Spinal cord (tissue), 10 donors: Measurements from ENCODE around the gene KRT84. TPM values are rescaled to one million over a fixed set of nuclear protein-coding genes. Genes with fewer than 3 reads are reported as not detected.

ENCODE experiments used
- DNase-seq, 6 donors: peaks; one replicate each; pipeline versions ENCODE4 v3.0.0 to v3.0.0-alpha.2; 2013 to 2015; ENCODE audit warnings: low spot score in 6 of 6, low read depth in 4 of 6
- H3K27ac ChIP-seq: one replicate; pipeline ENCODE4 v1.5.1; 2013; ENCODE audit warnings: low read depth, low read length, control low read depth
- H3K27me3 ChIP-seq: one replicate; pipeline ENCODE4 v1.6.1; 2013; ENCODE audit warnings: low read length; ENCODE audit not compliant: control insufficient read depth, insufficient read depth
- H3K36me3 ChIP-seq: one replicate; pipeline ENCODE4 v1.6.1; 2013; ENCODE audit warnings: low read length; ENCODE audit not compliant: control insufficient read depth, insufficient read depth
- H3K4me1 ChIP-seq: one replicate; pipeline ENCODE4 v1.6.1; 2013; ENCODE audit warnings: low read length; ENCODE audit not compliant: control insufficient read depth, insufficient read depth
- H3K4me3 ChIP-seq: one replicate; pipeline ENCODE4 v1.5.1; 2013; ENCODE audit warnings: low read depth, low read length, control low read depth
- H3K9me3 ChIP-seq: one replicate; pipeline ENCODE4 v1.6.1; 2013; ENCODE audit warnings: low read length; ENCODE audit not compliant: control insufficient read depth, insufficient read depth
- WGBS: methylation state at CpG from one replicate; pipeline ENCODE4 v1.1.5; 2013; ENCODE audit warnings: missing lambda C conversion rate; ENCODE audit not compliant: insufficient coverage; 5-methylcytosine and 5-hydroxymethylcytosine counted together
- polyA plus RNA-seq, 2 donors: library from polyadenylated mRNA; unstranded; fragments of 120-200 nt; gene quantifications; one replicate each; pipeline ENCODE4 v1.2.1, GENCODE V29; 2013; ENCODE audit not compliant: insufficient read length in 2 of 2
- total RNA-seq, 2 donors: library from RNA; depleted of rRNA in 1 of 2; stranded (reverse); fragments of 120-200 nt in 1 of 2; fragments of >200 nt in 1 of 2; gene quantifications; one replicate each; pipeline versions ENCODE4 v1.2.3 to v1.2.4, GENCODE V29; 2013 to 2014
- donor health status: healthy.

The KRT84 gene
- total and polyA plus RNA-seq, 4 donors: not detected

DNA sequence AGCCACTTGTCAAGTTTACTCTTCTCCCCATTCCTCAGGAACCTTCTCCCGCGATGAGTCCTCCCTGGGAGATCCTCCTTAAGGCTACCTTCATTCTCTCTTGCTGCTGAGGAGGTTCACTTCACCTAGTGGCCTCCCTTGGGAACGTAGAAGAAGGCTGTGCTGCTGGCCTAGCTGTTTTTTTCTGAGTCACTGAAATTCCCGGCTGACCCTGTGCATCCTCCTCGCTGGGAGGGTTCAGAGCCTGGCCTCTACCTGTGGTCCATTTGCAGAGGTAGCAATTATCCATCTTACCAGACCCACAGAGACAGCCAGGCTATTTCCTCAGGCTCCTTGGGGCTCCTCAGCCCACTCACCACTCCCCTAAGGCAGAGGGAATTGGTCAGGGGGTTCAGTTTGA is 16.1 kb upstream of the KRT84 start:
- no peaks in the 10 kb centered on the region for H3K27me3 ChIP-seq
- H3K4me3 ChIP-seq: no peak overlapping the region
- H3K36me3 ChIP-seq: no peaks in the 10 kb centered on the region
- H3K9me3 ChIP-seq: no peaks in the 10 kb centered on the region
- no peak for DNase-seq
- peaks cover 6% of the 10 kb centered on the region for H3K4me1 ChIP-seq
- 89% methylated on average over 5 of the region's 5 CpGs for WGBS
- H3K27ac ChIP-seq: no peak overlapping the region

DNA sequence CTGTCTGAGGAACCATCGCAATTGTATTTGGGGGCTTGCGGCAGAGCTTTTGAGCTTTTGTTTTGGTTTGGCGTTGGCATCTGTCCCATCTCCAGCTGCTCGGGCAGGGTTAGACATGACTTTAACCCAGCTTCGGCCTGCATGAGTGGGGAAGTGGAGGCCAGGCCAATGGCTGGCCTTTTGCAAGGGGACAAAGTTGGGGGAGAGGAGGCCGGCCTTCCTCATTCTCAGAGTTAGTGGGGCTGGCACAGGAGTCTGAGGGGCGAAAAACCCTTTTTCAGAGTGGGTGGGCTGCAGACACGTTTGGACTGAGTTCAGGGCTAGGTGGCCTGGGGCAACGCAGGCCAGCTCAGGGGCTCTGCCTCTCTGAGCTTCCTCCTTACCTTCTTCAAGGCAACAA is 15.5 kb upstream of the KRT84 start:
- Histone ChIP-seq H3K9me3 (no peaks in the 10 kb centered on the region), H3K4me1 (peaks cover 6% of the 10 kb centered on the region), H3K27me3 (no peaks in the 10 kb centered on the region), H3K36me3 (no peaks in the 10 kb centered on the region), H3K27ac (no peak overlapping the region), H3K4me3 (no peak overlapping the region)
- DNase-seq: no peak
- 89% methylated on average over 9 of the region's 9 CpGs for WGBS

DNA sequence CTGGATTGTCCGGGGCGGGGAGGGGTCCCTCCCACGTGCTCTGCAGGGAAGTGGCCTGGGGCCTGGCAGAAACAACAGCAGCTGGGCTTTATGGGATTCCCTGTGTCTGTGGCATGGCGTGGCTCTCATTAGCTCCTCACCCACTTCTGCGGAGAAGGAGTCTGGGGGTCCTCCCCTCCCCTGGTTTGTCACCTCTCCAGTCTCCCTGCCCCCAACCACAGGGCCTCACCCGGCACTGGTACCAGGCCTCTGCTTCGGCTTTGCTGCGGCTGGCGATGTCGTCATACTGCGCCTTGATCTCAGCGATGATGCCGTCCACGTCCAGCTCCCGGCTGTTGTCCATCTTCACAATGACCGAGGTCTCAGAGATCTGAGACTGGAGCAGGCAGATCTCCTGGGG is 14.3 kb upstream of the KRT84 start:
- Histone ChIP-seq H3K27me3 (no peaks in the 10 kb centered on the region), H3K4me3 (no peak overlapping the region), H3K36me3 (no peaks in the 10 kb centered on the region), H3K4me1 (peaks cover 6% of the 10 kb centered on the region), H3K27ac (no peak overlapping the region), H3K9me3 (no peaks in the 10 kb centered on the region)
- no peak for DNase-seq
- 92% methylated on average over 14 of the region's 16 CpGs for WGBS

DNA sequence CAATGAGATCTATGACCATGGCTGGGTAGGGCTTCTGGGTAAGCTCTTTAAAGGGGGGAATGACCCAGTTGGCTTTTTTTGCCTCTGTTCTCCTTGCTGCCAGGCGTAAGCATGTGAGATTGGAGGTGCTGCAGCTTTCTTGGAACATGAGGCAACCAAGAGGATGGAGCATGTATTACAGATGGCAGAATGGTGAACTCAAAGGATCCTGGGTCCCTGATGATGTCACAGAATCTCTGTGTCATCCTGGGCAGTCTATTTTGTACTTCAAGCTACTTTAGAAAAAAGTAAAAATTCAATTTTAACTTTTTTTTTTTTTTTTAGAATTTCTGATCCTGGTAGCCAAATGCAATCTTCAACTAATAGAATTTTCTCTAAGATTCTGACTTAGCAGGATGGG is 12.7 kb upstream of the KRT84 start:
- no peak overlapping the region for H3K4me3 ChIP-seq
- WGBS: 82% methylated on average over 1 of the region's 1 CpG
- peaks cover 3% of the 10 kb centered on the region for H3K4me1 ChIP-seq
- H3K27me3 ChIP-seq: no peaks in the 10 kb centered on the region
- H3K36me3 ChIP-seq: no peaks in the 10 kb centered on the region
- H3K9me3 ChIP-seq: no peaks in the 10 kb centered on the region
- no peak overlapping the region for H3K27ac ChIP-seq
- no peak for DNase-seq

DNA sequence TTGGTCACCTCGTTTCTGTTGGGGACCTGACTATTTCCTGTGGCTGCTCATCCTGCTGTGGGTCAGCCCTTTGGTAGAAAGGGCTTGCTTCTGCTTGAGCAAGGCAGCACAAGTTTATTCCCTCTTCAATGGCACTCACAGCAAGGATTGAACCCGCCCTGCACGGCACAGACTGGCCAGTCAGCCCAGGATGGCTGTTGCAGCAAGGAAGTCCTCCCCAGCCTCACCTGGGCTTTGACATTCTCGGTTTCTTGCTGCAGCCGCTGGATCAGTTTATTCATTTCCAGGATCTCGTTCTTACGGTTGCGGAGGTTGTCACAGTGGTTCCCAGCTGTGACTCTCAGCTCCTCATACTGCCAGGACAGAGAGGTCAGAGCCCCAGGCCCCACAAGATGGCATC is 11.2 kb upstream of the KRT84 start:
- DNase-seq: no peak
- 88% methylated on average over 8 of the region's 8 CpGs for WGBS

DNA sequence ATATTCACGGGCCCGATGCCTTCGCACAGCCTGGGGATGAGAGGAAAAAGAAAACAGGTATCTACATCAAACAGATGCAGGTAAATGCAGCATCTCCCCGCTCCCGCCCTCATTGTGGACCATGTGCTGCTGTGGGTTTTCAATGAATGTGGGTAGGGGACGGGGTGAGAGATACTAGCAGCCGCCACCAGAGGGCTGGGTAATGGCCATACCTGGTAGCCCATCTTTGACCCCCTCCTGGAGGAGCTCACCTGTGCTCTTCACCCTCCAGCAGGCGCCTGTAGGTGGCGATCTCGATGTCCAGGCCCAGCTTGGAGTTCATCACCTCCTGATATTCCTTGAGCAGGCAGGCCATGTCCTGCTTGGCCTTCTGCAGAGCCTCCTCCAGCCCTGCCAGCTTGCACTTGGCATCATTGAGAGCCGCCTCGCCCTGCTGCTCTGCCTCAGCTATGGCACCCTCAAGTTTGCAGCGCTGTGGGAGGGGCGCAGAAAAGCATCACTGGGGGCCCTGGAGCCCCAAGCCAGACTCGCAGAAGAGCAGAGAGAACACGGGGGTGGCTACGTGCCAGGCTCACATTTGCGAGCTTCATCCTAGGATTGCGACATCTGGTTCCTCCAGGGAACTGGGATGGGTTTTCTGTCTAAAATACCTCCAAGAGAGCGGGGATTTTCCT is 10.4 kb upstream of the KRT84 start:
- Histone ChIP-seq H3K27me3 (no peaks in the 10 kb centered on the region), H3K4me3 (no peak overlapping the region), H3K4me1 (peaks cover 14% of the 10 kb centered on the region), H3K27ac (no peak overlapping the region), H3K9me3 (no peaks in the 10 kb centered on the region), H3K36me3 (no peaks in the 10 kb centered on the region)
- peak in 1 of 6 donors; percentile 41 for DNase-seq
- WGBS: 71% methylated on average over 17 of the region's 20 CpGs

More for the DNA sequence above, 11.2 kb upstream of the KRT84 start:
- no peak overlapping the region for H3K27ac ChIP-seq
- H3K36me3 ChIP-seq: no peaks in the 10 kb centered on the region
- H3K27me3 ChIP-seq: no peaks in the 10 kb centered on the region
- peaks cover 6% of the 10 kb centered on the region for H3K4me1 ChIP-seq
- no peak overlapping the region for H3K4me3 ChIP-seq
- no peaks in the 10 kb centered on the region for H3K9me3 ChIP-seq

DNA sequence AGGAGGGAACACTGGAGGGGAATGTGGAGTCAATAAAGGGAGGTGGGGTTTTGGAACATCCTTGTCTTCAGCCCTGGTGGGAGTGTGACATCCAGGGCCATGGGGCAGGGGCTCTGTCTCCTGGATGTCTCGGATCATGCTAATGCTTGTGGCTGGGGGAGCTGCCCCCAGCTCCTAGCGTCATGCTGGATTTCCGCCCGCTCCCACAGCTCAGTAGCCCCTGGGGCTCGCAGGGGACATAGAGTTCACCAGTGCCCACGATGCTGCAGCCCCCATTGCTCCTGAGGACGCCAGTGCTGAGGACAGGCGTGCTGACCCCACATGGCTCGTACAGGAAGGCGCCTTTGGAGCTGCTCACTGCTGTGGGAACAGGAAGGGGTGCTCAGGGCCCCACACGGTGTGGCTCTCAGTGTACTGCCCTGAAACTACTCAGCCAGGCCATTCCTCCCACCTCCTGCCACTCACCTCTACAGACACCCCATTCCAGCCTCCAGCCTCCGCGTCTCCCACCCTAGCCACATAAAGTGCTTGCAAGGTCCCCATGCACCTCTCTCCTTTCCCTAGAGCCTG is 9.5 kb upstream of the KRT84 start:
- H3K4me1 ChIP-seq: peaks cover 16% of the 10 kb centered on the region
- no peaks in the 10 kb centered on the region for H3K9me3 ChIP-seq
- 86% methylated on average over 13 of the region's 13 CpGs for WGBS
- no peak overlapping the region for H3K4me3 ChIP-seq
- H3K27ac ChIP-seq: no peak overlapping the region
- no peaks in the 10 kb centered on the region for H3K27me3 ChIP-seq
- H3K36me3 ChIP-seq: no peaks in the 10 kb centered on the region
- no peak for DNase-seq

DNA sequence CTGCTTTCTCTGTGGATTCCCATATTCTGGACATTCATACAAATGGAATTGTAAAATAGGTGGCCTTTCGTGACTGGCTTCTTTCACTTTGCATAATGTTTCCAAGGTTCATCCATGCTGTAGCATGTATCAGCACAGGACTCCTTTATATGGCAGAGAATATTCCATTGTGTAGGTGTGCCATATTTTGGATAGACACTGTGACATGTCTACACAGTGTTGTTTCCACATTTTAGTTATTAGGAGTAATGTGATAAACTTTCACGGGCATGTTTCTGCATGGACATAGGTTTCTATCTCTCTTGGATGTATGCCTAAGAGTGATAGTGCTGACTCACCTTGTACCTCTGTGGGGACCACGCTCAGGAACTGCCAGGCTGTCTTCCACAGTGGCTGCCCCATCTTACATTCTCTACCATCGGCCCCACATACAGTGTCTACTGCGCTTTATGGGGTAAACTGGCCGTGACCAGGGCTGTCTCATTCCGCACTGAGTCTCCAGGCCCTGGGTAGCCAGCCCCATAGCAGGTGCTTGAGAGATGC is 7.1 kb upstream of the KRT84 start:
- Histone ChIP-seq H3K4me1 (peaks cover 22% of the 10 kb centered on the region), H3K27me3 (no peaks in the 10 kb centered on the region), H3K4me3 (no peak overlapping the region), H3K27ac (no peak overlapping the region), H3K36me3 (no peaks in the 10 kb centered on the region), H3K9me3 (no peaks in the 10 kb centered on the region)
- no peak for DNase-seq
- 83% methylated on average over 1 of the region's 7 CpGs for WGBS

DNA sequence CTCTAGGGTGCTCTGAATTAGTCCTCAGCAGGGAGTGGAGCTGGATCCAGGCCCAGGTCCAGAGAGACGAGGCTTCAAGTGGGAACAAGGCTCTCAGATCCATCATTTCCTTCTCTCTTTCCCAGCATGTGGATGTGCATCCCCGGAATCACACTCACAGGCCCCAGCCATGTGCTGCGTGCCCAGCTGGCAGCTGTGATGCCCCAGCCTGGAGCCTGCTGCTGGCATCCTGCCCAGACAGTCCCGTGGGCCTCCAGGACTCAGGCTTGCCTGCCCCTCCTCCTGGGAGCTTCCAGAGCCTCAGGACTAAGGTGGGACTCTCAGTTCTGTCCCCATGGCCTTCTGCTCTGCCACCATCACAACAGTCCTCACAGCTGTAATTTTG is 6.2 kb upstream of the KRT84 start:
- Histone ChIP-seq H3K9me3 (no peaks in the 10 kb centered on the region), H3K27me3 (no peaks in the 10 kb centered on the region), H3K27ac (no peak overlapping the region), H3K4me3 (no peak overlapping the region), H3K36me3 (no peaks in the 10 kb centered on the region), H3K4me1 (peaks cover 22% of the 10 kb centered on the region)
- 13% methylated on average over 4 of the region's 4 CpGs for WGBS
- peak in 3 of 6 donors; percentile 60 to 88 (median 85) for DNase-seq
